Nephron (organoid): ENCODE data around the gene PRR7.

Experiments used
- H3K27ac Mint-ChIP-seq, 3 experiments: 2 replicates each; pipeline ENCODE4 v1.8.0; 2020; ENCODE audit warnings: mixed read lengths in 3 of 3, mild to moderate bottlenecking in 2 of 3, moderate library complexity in 1 of 3
- H3K27me3 Mint-ChIP-seq: 2 replicates; pipeline ENCODE4 v1.8.0; 2021; ENCODE audit warnings: low read depth, mild to moderate bottlenecking, moderate library complexity, mixed read lengths
- H3K36me3 Mint-ChIP-seq: 2 replicates; pipeline ENCODE4 v1.8.0; 2020; ENCODE audit warnings: low read depth, mixed read lengths
- H3K4me1 Mint-ChIP-seq: 2 replicates; pipeline ENCODE4 v1.8.0; 2020; ENCODE audit warnings: mixed read lengths
- H3K4me3 Mint-ChIP-seq, 3 experiments: 2 replicates each; pipeline ENCODE4 v1.8.0; 2020; ENCODE audit warnings: mild to moderate bottlenecking in 3 of 3, mixed read lengths in 3 of 3, moderate library complexity in 2 of 3
- H3K9me3 Mint-ChIP-seq: 2 replicates; pipeline ENCODE4 v1.8.0; 2020; ENCODE audit warnings: mixed read lengths
- TF ChIP-seq, protein P1 (sequence below), 3 experiments: fragments of 200-600 bp; sonication (generic); IDR thresholded peaks; one replicate each; pipeline ENCODE4 v1.5.0; 2021; ENCODE audit warnings: antibody characterized with exemption in 3 of 3; ENCODE audit not compliant: unreplicated experiment in 3 of 3

Gene PRR7

DNA sequence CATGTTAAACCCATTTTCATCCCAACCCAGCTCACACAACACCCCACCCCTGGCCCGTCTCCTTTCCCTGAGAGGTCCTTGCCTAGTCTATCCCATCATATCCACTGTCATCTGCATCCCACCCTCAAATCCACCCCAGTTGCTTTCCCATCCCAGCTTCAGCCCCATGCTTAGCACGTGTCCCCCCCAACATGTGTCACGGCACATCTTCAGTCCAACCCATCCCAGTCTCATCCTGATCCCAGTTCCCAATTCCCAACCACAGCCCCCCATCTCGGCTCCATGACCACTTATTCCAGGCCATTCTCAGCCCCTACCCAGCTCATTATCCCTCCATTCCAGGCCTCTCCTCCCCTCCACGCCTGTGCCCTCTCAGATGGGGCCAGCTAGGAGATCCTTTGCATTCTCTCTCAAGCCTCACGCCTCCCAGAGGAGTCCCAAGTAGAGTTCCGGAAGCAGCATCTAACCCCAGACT, 27.4 kb downstream of the PRR7 start:
- TF ChIP-seq, protein P1, sequence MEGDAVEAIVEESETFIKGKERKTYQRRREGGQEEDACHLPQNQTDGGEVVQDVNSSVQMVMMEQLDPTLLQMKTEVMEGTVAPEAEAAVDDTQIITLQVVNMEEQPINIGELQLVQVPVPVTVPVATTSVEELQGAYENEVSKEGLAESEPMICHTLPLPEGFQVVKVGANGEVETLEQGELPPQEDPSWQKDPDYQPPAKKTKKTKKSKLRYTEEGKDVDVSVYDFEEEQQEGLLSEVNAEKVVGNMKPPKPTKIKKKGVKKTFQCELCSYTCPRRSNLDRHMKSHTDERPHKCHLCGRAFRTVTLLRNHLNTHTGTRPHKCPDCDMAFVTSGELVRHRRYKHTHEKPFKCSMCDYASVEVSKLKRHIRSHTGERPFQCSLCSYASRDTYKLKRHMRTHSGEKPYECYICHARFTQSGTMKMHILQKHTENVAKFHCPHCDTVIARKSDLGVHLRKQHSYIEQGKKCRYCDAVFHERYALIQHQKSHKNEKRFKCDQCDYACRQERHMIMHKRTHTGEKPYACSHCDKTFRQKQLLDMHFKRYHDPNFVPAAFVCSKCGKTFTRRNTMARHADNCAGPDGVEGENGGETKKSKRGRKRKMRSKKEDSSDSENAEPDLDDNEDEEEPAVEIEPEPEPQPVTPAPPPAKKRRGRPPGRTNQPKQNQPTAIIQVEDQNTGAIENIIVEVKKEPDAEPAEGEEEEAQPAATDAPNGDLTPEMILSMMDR (IDR thresholded peaks at IDR 0.05; ENCODE audit: unreplicated experiment in 3 of 3) = no peak
- Mint-ChIP-seq H3K27me3 (peaks cover 3% of the 10 kb centered on the region), H3K4me3 (peak overlapping the region; percentile 90 to 93 (median 92)), H3K9me3 (no peaks in the 10 kb centered on the region), H3K36me3 (peaks cover 17% of the 10 kb centered on the region), H3K4me1 (peaks cover 60% of the 10 kb centered on the region), H3K27ac (peak overlapping the region; percentile 85 to 93 (median 92))

DNA sequence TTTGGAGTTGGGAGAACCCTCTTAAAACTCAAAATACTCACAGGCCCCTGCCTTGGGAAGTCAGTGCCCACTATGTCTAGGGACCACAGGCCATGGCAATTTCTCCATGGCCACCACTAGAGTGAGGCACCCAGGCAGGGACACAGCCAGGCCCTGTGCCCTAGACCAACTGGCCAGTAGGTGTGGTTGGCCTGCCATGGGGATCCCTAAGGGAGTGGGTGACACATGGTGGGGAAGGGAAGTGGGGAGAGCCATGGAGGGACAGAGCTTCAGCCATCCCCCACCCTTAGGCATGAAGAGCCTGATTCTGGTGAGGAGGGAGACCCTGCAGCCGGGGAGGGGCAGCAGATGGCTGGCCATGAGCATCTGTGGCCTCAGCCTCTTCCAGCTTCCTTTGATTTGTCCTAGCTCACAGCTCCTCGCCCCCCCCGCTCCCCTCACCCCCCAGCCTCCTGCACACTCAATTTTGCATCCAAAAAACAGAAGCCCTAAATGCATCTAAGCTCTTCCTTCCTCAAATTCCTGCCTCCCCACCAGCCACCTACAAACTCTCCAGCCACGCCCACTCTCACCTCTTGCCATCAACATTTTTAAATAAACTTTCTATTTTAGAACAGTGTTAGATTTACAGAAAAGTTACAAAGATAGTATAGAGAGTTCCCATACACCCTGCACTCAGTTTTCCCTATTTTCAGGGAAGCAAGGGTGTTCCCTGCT, 28.4 kb downstream of the PRR7 start:
- peaks cover 3% of the 10 kb centered on the region for H3K27me3 Mint-ChIP-seq
- TF ChIP-seq, protein P1 (IDR thresholded peaks at IDR 0.05; ENCODE audit: unreplicated experiment in 3 of 3) = no peak
- peak overlapping the region; percentile 90 to 93 (median 92) for H3K4me3 Mint-ChIP-seq
- peaks cover 13% of the 10 kb centered on the region for H3K36me3 Mint-ChIP-seq
- no peaks in the 10 kb centered on the region for H3K9me3 Mint-ChIP-seq
- H3K4me1 Mint-ChIP-seq = peaks cover 66% of the 10 kb centered on the region
- peak overlapping the region; percentile 85 to 93 (median 92) for H3K27ac Mint-ChIP-seq

GRCh38 chr5:177475563-177476427, 29.2 kb downstream of the PRR7 start:
- peaks cover 3% of the 10 kb centered on the region for H3K27me3 Mint-ChIP-seq
- H3K36me3 Mint-ChIP-seq = peaks cover 8% of the 10 kb centered on the region
- peaks cover 60% of the 10 kb centered on the region for H3K4me1 Mint-ChIP-seq
- TF ChIP-seq, protein P1 (IDR thresholded peaks at IDR 0.05; ENCODE audit: unreplicated experiment in 3 of 3) = no peak
- no peaks in the 10 kb centered on the region for H3K9me3 Mint-ChIP-seq
- peak overlapping the region; percentile 76 to 85 (median 78) for H3K4me3 Mint-ChIP-seq
- H3K27ac Mint-ChIP-seq = peak overlapping the region; percentile 53 to 85 (median 83)

DNA sequence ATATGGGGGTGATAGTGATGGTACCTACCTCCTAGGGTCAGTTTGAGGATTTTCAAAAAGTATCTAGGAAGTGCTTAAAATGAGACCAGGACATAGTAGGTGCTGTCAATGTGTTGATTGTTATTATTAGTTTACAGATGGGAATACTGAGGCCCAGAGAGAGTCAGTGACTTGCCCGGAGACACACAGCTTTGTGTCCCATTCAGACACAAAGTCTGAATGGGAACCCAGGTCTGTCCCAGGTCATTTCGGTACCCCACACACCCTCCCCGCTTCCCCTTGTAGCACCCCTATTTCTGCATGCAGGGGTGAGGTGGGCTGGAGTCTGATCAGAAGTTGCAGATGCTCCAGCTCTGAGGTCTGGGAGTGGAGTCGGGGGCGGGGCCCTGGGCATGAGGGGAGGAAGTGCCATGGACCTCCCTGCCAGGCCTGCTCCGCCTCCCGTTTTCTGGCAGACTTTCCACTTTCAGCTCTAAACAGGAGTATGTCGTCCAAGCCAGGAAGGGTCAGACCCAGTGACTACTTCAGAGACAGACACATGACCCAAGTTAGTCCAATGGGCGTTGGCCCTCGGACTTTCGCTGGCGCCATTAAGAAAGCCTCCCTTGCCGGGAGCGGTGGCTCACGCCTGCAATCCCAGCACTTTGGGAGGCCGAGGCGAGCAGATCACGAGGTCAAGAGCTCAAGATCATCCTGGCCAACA, 30.1 kb downstream of the PRR7 start:
- H3K36me3 Mint-ChIP-seq = peaks cover 5% of the 10 kb centered on the region
- no peaks in the 10 kb centered on the region for H3K9me3 Mint-ChIP-seq
- peaks cover 51% of the 10 kb centered on the region for H3K4me1 Mint-ChIP-seq
- TF ChIP-seq, protein P1 (IDR thresholded peaks at IDR 0.05; ENCODE audit: unreplicated experiment in 3 of 3) = no peak
- H3K27me3 Mint-ChIP-seq = peaks cover 3% of the 10 kb centered on the region
- H3K4me3 Mint-ChIP-seq = peak overlapping the region; percentile 20 to 78 (median 55)
- peak overlapping the region; percentile 12 to 75 (median 72) for H3K27ac Mint-ChIP-seq

DNA sequence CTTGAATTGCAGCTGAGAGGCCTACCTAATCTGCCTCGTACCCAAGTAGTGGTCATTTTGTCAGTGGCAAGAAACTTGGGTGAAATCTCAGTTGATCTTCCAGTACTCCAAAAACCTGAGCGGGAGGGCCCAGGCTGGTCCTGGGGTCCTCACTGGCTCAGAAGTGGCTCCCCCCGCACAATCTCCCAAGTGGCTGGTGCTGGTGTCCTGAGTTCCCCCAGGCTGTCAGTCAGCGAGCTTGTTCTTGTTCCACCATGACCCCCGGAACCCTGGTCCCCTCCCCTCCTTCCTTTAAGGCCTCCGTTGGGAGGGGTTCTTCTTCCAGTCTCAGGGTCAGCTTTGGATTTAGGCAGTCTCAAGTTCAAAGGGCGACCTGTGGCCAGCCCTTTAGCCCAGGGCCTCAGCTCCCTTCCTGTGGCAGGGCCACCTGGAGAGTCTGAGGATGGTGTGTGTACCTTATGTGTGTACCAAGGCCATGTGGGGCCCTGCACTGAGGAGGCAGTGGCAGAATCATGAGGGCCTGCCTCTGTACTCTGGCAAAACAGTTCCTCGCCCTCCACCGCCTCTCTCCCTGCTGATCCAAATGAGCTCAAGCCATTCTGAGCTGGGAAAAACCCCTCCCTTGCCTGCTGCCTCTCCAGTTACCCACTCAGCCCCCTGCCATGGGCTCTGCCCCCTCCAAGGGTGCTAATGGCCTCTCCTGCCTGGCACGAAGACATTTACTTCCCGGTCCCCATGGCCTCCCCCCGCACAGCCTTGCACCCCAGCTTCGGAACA, 31.3 kb downstream of the PRR7 start:
- Mint-ChIP-seq H3K4me1 (peaks cover 50% of the 10 kb centered on the region), H3K27ac (peak overlapping the region; percentile 44 to 98 (median 90)), H3K9me3 (no peaks in the 10 kb centered on the region), H3K4me3 (peak overlapping the region; percentile 32 to 58 (median 47)), H3K27me3 (peaks cover 3% of the 10 kb centered on the region), H3K36me3 (peaks cover 10% of the 10 kb centered on the region)
- TF ChIP-seq, protein P1 (IDR thresholded peaks at IDR 0.05; ENCODE audit: unreplicated experiment in 3 of 3) = no peak
